Retina (tissue), 1 donor: ENCODE measurements around the gene FSCN2.

Source experiments
- DNase-seq: peaks from one replicate; pipeline ENCODE4 v3.0.0-alpha.2; 2016

FSCN2 gene

DNA sequence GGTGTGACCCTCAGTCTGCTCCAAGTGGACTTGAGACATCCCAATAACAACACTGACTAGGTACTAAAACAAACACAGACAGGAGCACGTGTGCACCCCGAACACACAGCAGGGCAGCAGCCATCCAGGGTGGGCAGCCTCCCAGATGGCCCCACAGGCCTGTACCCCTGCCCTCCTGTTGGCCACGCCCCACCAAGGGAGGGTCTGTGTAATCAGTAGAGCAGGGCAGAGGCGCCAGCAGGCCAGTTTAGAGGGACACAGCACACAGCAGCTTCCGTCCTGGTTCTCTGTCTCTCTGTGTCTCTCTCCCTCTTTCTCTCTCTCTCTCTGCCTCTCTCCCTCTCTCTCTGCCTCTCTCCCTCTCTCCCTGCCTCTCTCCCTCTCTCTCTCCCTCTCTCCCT lies 37.0 kb upstream of the FSCN2 start:
- DNase-seq, result peak; percentile 40

DNA sequence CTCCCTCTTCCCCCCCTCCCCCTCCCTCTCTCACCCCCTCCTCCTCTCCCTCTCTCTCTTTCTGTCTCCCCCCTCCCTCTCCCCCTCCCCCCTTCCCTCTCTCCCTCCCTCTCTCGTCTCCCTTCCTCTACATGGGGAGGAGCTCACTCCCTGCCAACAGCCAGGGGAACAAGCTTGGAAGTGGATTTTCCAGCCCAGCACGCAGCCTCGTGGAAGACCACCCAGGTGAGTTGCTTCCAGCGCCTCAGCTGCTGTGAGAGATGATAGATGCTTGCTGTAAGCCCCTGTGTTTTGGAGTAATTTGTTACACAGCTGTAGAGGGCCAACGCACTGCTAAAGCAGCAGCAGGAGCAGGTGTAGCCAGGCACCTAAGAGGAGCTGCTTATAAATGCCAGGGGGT lies 36.4 kb upstream of the FSCN2 start:
- no peak for DNase-seq

DNA sequence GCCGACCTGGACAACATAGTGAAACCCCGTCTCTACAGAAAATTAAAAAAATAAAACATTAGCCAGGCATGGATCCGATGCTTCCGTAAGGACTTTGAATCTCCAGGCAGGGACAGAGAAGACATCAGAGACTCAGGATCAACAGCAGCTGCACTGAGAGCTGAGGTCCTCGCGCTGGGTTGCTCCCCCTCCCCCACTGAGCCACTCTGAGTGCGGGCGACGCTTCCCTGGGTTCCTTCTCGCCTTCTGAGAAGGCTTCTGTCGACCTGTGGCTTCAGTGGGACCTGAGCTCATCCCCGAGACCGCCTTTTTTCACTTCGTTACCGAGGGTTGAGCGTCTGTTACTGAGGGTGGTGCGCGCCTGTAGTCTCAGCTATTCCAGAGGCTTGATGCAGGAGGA lies 36.0 kb upstream of the FSCN2 start:
- DNase-seq, result peak; percentile 64

DNA sequence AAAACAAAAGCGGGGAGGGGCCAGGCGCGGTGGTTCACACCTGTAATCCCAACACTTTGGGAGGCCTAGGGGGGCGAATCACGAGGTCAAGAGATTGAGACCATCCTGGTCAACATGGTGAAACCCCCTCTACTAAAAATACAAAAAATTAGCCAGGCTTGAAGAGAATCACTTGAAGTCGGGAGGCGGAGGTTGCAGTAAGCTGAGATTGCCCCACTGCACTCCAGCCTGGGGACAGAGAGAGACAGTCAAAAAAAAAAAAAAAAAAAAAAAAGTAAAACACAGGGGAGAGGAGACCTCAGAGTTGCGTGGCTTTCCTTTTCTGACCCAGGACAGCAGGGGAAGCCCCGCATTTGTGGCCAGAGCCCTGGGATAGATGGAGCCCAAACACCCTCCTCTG lies 35.5 kb upstream of the FSCN2 start:
- no peak for DNase-seq

GRCh38 chr17:81493198-81494038 lies 34.8 kb upstream of the FSCN2 start:
- DNase-seq, result no peak

GRCh38 chr17:81494626-81495377 lies 33.4 kb upstream of the FSCN2 start:
- peak; percentile 21 for DNase-seq

- no peak for DNase-seq
Observed at GRCh38 chr17:81498953-81499600, 29.1 kb upstream of the FSCN2 start.

DNA sequence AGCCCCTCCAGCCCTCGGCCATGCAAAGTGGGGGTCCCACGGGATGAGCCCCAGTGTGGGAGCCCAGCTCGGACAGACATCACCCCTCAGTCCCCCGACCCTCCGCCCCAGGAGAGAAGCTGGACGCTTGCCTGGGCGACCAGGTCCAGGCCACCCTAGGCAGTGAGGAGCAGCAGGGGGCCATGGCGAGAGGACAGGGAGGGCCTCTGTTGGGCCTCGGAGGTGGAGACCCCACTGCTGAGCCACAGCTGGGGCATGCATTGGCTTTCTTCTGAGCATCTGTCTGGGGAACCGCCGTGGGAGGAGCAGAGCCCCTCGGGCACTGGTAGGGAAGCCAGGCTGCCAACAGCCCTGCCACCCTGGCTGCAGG lies 28.6 kb upstream of the FSCN2 start:
- DNase-seq, result peak; percentile 5

GRCh38 chr17:81500047-81500446 lies 28.1 kb upstream of the FSCN2 start:
- DNase-seq, result peak; percentile 28

- DNase-seq, result no peak
Observed at GRCh38 chr17:81502471-81503017, 25.6 kb upstream of the FSCN2 start.

GRCh38 chr17:81503619-81504018 lies 24.6 kb upstream of the FSCN2 start:
- no peak for DNase-seq

GRCh38 chr17:81508639-81509206 lies 19.5 kb upstream of the FSCN2 start:
- DNase-seq, result no peak

DNA sequence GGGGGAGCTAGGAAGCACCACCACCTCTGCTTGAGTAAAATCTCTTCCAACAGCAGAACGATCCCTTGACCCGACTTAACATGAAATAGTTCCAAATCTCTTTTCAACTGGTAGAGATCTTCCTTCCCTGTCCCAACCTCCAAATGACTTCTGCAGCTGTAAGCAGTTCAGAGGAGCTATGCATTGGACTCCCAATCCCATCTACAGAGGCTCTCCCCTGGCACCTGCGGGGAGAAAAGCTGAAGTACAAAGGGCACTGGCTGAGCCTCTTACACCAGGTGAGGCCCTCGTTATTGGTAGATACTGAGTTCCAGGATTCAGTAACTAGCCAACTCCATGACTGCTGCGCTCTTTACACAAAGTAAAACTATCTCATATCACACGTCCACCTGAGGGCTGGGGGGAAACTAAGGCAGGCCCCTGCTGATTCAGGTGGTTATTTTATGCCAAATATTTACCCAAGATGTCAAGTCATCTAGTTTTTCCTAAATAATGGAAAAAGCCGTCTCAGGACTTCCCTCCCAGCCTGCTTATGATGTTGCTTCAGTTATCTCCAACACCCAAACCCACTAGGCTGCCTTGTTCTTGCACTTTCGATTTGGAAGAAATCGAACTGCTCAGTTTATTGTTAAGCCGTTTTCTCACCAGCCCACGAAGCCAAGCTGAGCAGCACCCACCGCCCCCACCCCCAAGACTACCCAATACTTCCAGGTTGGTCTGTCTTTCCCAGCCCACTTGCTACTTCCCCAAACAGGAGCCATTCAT lies 18.8 kb upstream of the FSCN2 start:
- DNase-seq, result no peak

DNA sequence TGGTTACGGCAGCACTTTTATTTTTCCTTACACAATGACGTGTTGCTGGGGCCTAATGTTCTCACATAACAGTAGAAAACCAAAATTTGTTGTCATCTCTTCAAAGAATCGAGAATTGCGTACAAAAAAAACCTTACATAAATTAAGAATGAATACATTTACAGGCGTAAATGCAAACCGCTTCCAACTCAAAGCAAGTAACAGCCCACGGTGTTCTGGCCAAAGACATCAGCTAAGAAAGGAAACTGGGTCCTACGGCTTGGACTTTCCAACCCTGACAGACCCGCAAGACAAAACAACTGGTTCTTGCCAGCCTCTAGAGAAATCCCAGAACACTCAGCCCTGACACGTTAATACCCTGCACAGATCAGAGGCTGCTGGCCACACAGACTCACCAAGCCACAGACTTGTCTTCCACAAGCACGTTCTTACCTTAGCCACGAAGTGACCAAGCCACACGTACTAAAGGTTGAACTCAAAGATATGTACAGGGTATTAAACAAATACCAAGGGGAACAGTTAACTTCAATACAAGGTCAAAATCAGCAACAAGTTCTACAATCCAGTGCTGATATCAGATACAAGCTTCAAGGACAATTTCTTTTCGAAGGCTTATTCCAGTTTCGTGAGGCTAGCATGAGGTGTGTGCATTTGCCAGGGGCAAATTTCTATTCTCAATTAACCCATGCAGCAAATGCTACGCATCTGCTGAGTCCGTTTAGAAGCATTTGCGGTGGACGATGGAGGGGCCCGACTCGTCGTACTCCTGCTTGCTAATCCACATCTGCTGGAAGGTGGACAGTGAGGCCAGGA lies 18.0 kb upstream of the FSCN2 start:
- DNase-seq, result no peak

DNA sequence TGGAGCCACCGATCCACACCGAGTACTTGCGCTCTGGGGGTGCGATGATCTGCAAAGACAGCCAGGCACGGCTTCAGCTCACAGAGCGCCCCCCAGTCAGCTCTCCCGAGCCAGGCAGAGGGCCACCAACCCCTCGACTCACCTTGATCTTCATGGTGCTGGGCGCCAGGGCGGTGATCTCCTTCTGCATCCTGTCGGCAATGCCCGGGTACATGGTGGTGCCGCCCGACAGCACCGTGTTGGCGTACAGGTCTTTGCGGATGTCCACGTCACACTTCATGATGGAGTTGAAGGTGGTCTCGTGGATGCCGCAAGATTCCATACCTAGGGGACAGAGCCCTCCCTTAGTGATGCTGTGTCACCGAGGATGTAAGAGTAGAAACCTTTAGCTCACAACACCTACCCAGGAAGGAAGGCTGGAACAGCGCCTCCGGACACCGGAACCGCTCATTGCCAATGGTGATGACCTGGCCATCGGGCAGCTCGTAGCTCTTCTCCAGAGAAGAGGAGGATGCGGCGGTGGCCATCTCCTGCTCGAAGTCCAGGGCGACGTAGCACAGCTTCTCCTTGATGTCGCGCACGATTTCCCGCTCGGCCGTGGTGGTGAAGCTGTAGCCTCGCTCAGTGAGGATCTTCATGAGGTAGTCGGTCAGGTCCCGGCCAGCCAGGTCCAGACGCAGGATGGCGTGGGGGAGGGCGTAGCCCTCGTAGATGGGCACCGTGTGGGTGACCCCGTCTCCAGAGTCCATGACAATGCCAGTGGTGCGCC lies 17.2 kb upstream of the FSCN2 start:
- peak; percentile 63 for DNase-seq

DNA sequence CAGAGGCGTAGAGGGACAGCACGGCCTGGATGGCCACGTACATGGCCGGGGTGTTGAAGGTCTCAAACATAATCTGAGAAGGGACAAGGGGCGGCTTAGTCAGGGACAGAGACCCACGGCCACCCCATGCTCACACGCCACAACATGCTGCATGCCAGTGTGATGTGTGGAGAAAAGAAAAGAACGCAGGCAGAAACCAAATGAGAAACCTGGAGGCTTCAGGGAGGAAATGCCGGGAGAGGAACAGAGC lies 16.7 kb upstream of the FSCN2 start:
- no peak for DNase-seq

DNA sequence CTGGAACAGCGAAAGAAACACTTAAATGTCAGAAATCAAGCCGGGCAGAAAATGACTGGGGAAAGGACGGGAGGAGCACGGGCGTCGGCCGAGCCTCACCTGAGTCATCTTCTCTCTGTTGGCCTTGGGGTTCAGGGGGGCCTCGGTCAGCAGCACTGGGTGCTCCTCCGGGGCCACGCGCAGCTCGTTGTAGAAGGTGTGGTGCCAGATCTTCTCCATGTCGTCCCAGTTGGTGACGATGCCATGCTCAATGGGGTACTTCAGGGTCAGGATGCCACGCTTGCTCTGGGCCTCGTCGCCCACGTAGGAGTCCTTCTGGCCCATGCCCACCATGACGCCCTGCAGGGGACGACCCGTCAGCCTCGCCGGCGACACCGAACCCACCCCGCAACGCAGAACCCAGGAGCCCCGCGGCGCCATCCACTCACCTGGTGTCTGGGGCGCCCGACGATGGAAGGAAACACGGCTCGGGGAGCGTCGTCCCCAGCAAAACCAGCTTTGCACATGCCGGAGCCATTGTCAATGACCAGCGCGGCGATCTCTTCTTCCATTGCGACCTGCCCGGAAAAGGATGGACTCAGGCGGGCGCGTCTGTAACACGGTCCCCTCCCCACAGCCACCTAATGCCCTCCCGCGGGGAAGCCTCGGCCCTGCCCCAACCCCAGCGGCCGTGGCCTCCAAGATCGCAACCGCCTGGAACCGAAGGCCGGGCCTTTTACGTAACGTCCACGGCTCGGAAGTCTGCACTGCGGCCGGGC lies 16.2 kb upstream of the FSCN2 start:
- peak; percentile 55 for DNase-seq

- peak; percentile 94 for DNase-seq
Observed at GRCh38 chr17:81512562-81513371, 15.4 kb upstream of the FSCN2 start, which contains the start of gene ACTG1. TSS of gene ACTG1 (minus strand) at chr17:81512799. CDS start at chr17:81512354, 445 bp downstream.

DNA sequence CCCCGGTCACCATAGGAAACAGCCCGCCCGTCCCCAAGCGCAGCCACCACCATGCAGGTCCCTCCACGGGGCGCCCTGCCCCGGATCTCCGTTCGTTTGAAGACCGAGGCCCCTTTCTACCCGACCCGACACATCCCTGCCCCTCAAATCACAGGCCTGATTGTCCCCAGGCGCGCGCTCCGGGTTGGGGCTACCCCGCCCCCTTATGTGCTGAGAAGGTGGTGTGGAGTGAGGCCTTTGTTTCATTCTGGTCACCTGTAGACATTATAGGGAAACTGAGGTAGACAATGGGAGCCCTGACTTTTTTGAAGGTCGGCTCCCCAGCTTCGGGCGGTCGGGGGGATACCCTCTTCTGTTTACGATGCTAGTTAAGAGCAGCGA lies 14.8 kb upstream of the FSCN2 start:
- DNase-seq, result no peak
